GM10248 (cell line): ENCODE data around the gene PACS1.

Source experiments
- CTCF ChIA-PET: fragments of 300-600 bp; sonication (Branson Sonifier 250); formaldehyde crosslinking; extraction: SDS; loops from one replicate; lab custom pipeline; 2021; ENCODE audit warnings: antibody characterized with exemption; lab: Yijun Ruan, JAX
- POLR2A ChIA-PET: fragments of 350-650 bp; sonication (Branson Sonifier 250); formaldehyde crosslinking; extraction: SDS; loops from one replicate; lab custom pipeline; 2020; ENCODE audit warnings: antibody characterized with exemption; lab: Yijun Ruan, JAX
- DNase-seq: peaks from one replicate; pipeline ENCODE4 v3.0.0; 2012; ENCODE audit errors: extremely low spot score
- CTCF ChIP-seq: IDR thresholded peaks from 2 replicates; pipeline ENCODE4 v1.5.1; 2012; ENCODE audit warnings: mild to moderate bottlenecking, low read depth; ENCODE audit errors: extremely low read depth, missing control alignments, control extremely low read depth

PACS1 gene

GRCh38 chr11:66064571-66064970 lies 5.5 kb upstream of the PACS1 start:
- POLR2A ChIA-PET = no interaction called here
- CTCF ChIA-PET = interaction anchor here (1.3 to 8.7 kb wide), 3 partner anchors 11 to 180 kb away, joined by 3 to 143 read pairs (median 4); partner anchors contain the start of gene SF3B2
- no peak for DNase-seq
- no peak for TF ChIP-seq CTCF

GRCh38 chr11:66066751-66067150 lies 3.3 kb upstream of the PACS1 start:
- no peak for DNase-seq
- POLR2A ChIA-PET = interaction anchor here (1.3 kb wide), 1 partner anchor 14 kb away, joined by 4 read pairs; the partner anchor contains the start of gene SF3B2
- TF ChIP-seq CTCF = no peak
- CTCF ChIA-PET = interaction anchor here (1.0 to 8.7 kb wide), 12 partner anchors 8 to 182 kb away, joined by 4 to 143 read pairs (median 26); partner anchors contain the start of genes CATSPER1 and SF3B2

GRCh38 chr11:66067640-66068039 lies 2.4 kb upstream of the PACS1 start:
- CTCF ChIA-PET = interaction anchor here (0.6 to 8.7 kb wide), 24 partner anchors 9 to 446 kb away, joined by 3 to 143 read pairs (median 4); partner anchors contain the start of genes CATSPER1, CCDC85B, FIBP and SF3B2

GRCh38 chr11:66068154-66068821 lies 1.8 kb upstream of the PACS1 start:
- TF ChIP-seq CTCF = peak; percentile 75
- DNase-seq = peak; percentile 70
- CTCF ChIA-PET = interaction anchor here (0.7 to 8.7 kb wide), 34 partner anchors 9 to 447 kb away, joined by 3 to 143 read pairs (median 4); partner anchors contain the start of genes CATSPER1, CCDC85B, FIBP and SF3B2
- POLR2A ChIA-PET = interaction anchor here (0.9 to 1.1 kb wide), 3 partner anchors 13 to 16 kb away, joined by 3 to 4 read pairs (median 3); no protein-coding TSS in a partner anchor

More at GRCh38 chr11:66067640-66068039, 2.4 kb upstream of the PACS1 start:
- no peak for DNase-seq
- POLR2A ChIA-PET = interaction anchor here (0.9 to 1.3 kb wide), 2 partner anchors 13 to 15 kb away, joined by 4 read pairs; partner anchors contain the start of gene SF3B2
- no peak for TF ChIP-seq CTCF

- TF ChIP-seq CTCF = peak; percentile 16
- ChIA-PET CTCF (interaction anchor here (0.6 to 8.7 kb wide), 29 partner anchors 10 to 217 kb away, joined by 3 to 143 read pairs (median 5); partner anchors contain the start of genes CATSPER1, CCDC85B, FIBP and SF3B2), POLR2A (interaction anchor here (0.9 to 1.4 kb wide), 3 partner anchors 9 to 16 kb away, joined by 3 read pairs; no protein-coding TSS in a partner anchor)
- peak; percentile 64 for DNase-seq
Measured at GRCh38 chr11:66068923-66069714, 953 bp upstream of the PACS1 start.
